IMR-90 (cell line): ENCODE results near the gene SLC1A5. TPM values are rescaled to one million over a fixed set of nuclear protein-coding genes. Genes with fewer than 3 reads are reported as not detected.
A peak's percentile ranks its signal among the peaks of the same experiment; 100 is the strongest.

Experiments
- ATAC-seq: fragments of 200-7000 bp; cut with Tn5 transposase; 2 replicates; pipeline ENCODE4 v1.9.1; 2020; ENCODE audit warnings: low read depth, mild to moderate bottlenecking, moderate library complexity
- BruUV-seq: library from RNA; stranded (reverse); fragments of 400-500 nt; replicated peaks from 2 replicates; lab custom pipeline; 2021; lab: Mats Ljungman, UMichigan
- CTCF ChIA-PET: fragments of 300-600 bp; formaldehyde crosslinking; extraction: SDS; loops from one replicate; lab custom pipeline; 2021; ENCODE audit warnings: antibody characterized with exemption; lab: Yijun Ruan, JAX
- POLR2A ChIA-PET: fragments of 300-600 bp; sonication (Branson Sonifier 250); formaldehyde crosslinking; loops from one replicate; lab custom pipeline; 2022; ENCODE audit warnings: antibody characterized with exemption; ENCODE audit not compliant: unreplicated experiment; lab: Charles Lee
- DNase-seq: peaks from one replicate; pipeline ENCODE4 v3.0.0; 2013
- H2AFZ ChIP-seq: replicated peaks from 2 replicates; pipeline ENCODE3; 2013; ENCODE audit warnings: low read length, mild to moderate bottlenecking; ENCODE audit not compliant: poor library complexity
- H2AK5ac ChIP-seq: 2 replicates; pipeline ENCODE4 v1.6.1; 2013; ENCODE audit warnings: low read depth, low read length, inconsistent platforms
- H2AK9ac ChIP-seq: replicated peaks from 2 replicates; pipeline ENCODE3; 2013; ENCODE audit warnings: mild to moderate bottlenecking, low read depth, low read length, moderate library complexity; ENCODE audit not compliant: poor library complexity
- H2BK120ac ChIP-seq: 2 replicates; pipeline ENCODE4 v1.6.1; 2013; ENCODE audit warnings: low read depth, low read length, inconsistent platforms
- H2BK15ac ChIP-seq: 3 replicates; pipeline ENCODE4 v1.6.1; 2013; ENCODE audit warnings: low read depth, low read length, inconsistent platforms
- H2BK20ac ChIP-seq: 2 replicates; pipeline ENCODE4 v1.6.1; 2013; ENCODE audit warnings: low read depth, mild to moderate bottlenecking, inconsistent platforms, low read length, moderate library complexity
- H2BK5ac ChIP-seq: 2 replicates; pipeline ENCODE4 v1.6.1; 2013; ENCODE audit warnings: mild to moderate bottlenecking, low read depth, low read length, inconsistent platforms; ENCODE audit not compliant: poor library complexity, severe bottlenecking
- H3K14ac ChIP-seq: replicated peaks from 2 replicates; pipeline ENCODE4 v1.6.1; 2013; ENCODE audit warnings: low read depth, low read length, inconsistent platforms
- H3K18ac ChIP-seq: 2 replicates; pipeline ENCODE4 v1.6.1; 2013; ENCODE audit warnings: low read depth, low read length, control low read depth
- H3K23ac ChIP-seq: 2 replicates; pipeline ENCODE4 v1.6.1; 2013; ENCODE audit warnings: low read depth, low read length, inconsistent platforms
- H3K27ac ChIP-seq: 2 replicates; pipeline ENCODE4 v1.5.1; 2013; ENCODE audit warnings: mild to moderate bottlenecking, control low read depth, low read length; ENCODE audit not compliant: insufficient read depth
- H3K27me3 ChIP-seq: 2 replicates; pipeline ENCODE4 v1.6.1; 2013; ENCODE audit warnings: low read length; ENCODE audit not compliant: control insufficient read depth, insufficient read depth
- H3K36me3 ChIP-seq: 2 replicates; pipeline ENCODE4 v1.6.1; 2013; ENCODE audit warnings: low read length, mixed read lengths; ENCODE audit not compliant: control insufficient read depth, insufficient read depth
- H3K4ac ChIP-seq: 2 replicates; pipeline ENCODE4 v1.6.1; 2013; ENCODE audit warnings: low read depth, low read length, inconsistent platforms
- H3K4me1 ChIP-seq: 2 replicates; pipeline ENCODE4 v1.6.1; 2013; ENCODE audit warnings: low read length, mixed read lengths; ENCODE audit not compliant: control insufficient read depth, insufficient read depth
- H3K4me2 ChIP-seq: 2 replicates; pipeline ENCODE4 v1.6.1; 2013; ENCODE audit warnings: low read depth, mild to moderate bottlenecking, control low read depth, low read length, moderate library complexity
- H3K4me3 ChIP-seq: 2 replicates; pipeline ENCODE4 v1.5.1; 2013; ENCODE audit warnings: low read depth, mild to moderate bottlenecking, control low read depth, low read length, moderate library complexity; ENCODE audit not compliant: insufficient read depth
- H3K56ac ChIP-seq: 2 replicates; pipeline ENCODE4 v1.6.1; 2013; ENCODE audit warnings: low read length, inconsistent platforms; ENCODE audit not compliant: insufficient read depth; ENCODE audit errors: extremely low read depth
- H3K79me1 ChIP-seq, 2 experiments: 2 replicates each; pipeline ENCODE4 v1.6.1; 2013; ENCODE audit warnings: low read length in 2 of 2, inconsistent platforms in 1 of 2, low read depth in 1 of 2
- H3K9ac ChIP-seq: 2 replicates; pipeline ENCODE4 v1.6.1; 2013; ENCODE audit warnings: low read depth, low read length, control low read depth
- H3K9me1 ChIP-seq: 2 replicates; pipeline ENCODE4 v1.6.1; 2013; ENCODE audit warnings: low read length, inconsistent platforms; ENCODE audit not compliant: insufficient read depth
- H3K9me3 ChIP-seq: 2 replicates; pipeline ENCODE4 v1.6.1; 2013; ENCODE audit warnings: low read length; ENCODE audit not compliant: control insufficient read depth, insufficient read depth
- H4K20me1 ChIP-seq: 2 replicates; pipeline ENCODE4 v1.6.1; 2013; ENCODE audit warnings: low read length, inconsistent platforms; ENCODE audit not compliant: insufficient read depth
- H4K5ac ChIP-seq: 2 replicates; pipeline ENCODE4 v1.6.1; 2013; ENCODE audit warnings: mild to moderate bottlenecking, low read depth, low read length, control low read depth
- H4K8ac ChIP-seq, 2 experiments: 2 replicates each; pipeline ENCODE4 v1.6.1; 2013; ENCODE audit warnings: low read depth in 2 of 2, low read length in 2 of 2, control low read depth in 1 of 2, inconsistent platforms in 1 of 2
- H4K91ac ChIP-seq: 2 replicates; pipeline ENCODE4 v1.6.1; 2013; ENCODE audit warnings: low read depth, low read length, inconsistent platforms; ENCODE audit not compliant: insufficient read depth
- CEBPB ChIP-seq: IDR thresholded peaks from 2 replicates; pipeline ENCODE4 v1.6.1; 2012; ENCODE audit warnings: low read depth, low read length, improper control_type of control experiment
- CTCF ChIP-seq: conservative IDR thresholded peaks from 2 replicates; pipeline ENCODE4 v1.5.1; 2012; ENCODE audit warnings: mild to moderate bottlenecking, low read depth, low read length, improper control_type of control experiment
- FOS ChIP-seq: fragments of 150-350 bp; IDR thresholded peaks from 2 replicates; pipeline ENCODE4 v1.6.1; 2016; ENCODE audit warnings: low read depth, low read length
- MAFK ChIP-seq: IDR thresholded peaks from 2 replicates; pipeline ENCODE4 v1.6.1; 2012; ENCODE audit warnings: low read depth, low read length, improper control_type of control experiment
- NFE2L2 ChIP-seq: fragments of 150-350 bp; IDR thresholded peaks from 2 replicates; pipeline ENCODE4 v1.6.1; 2016; ENCODE audit warnings: low read depth, mild to moderate bottlenecking, low read length
- RCOR1 ChIP-seq: IDR thresholded peaks from 2 replicates; pipeline ENCODE4 v1.6.1; 2012; ENCODE audit warnings: mild to moderate bottlenecking, low read length, improper control_type of control experiment; ENCODE audit not compliant: insufficient replicate concordance
- SMC3 ChIP-seq: fragments of 150-350 bp; IDR thresholded peaks from 2 replicates; pipeline ENCODE4 v1.6.1; 2016; ENCODE audit warnings: low read depth, mild to moderate bottlenecking, antibody characterized with exemption, low read length, moderate library complexity
- USF2 ChIP-seq: fragments of 150-350 bp; IDR thresholded peaks from 2 replicates; pipeline ENCODE4 v1.6.1; 2017; ENCODE audit warnings: mild to moderate bottlenecking, antibody characterized with exemption, low read length, low read depth
- WGBS, 2 experiments: methylation state at CpG; one replicate each; pipeline versions ENCODE4 v1.1.5 to v1.1.7; 2013; ENCODE audit warnings: missing lambda C conversion rate in 2 of 2; ENCODE audit not compliant: insufficient read length in 1 of 2; ENCODE audit errors: extremely low coverage in 2 of 2; 5-methylcytosine and 5-hydroxymethylcytosine counted together
- dilution Hi-C: fragments of 300-500 bp; cut with HindIII; formaldehyde crosslinking; loops from one replicate; pipeline ENCODE4 v1.14.3; 2018; ENCODE audit warnings: low sequenced_read_pairs; ENCODE audit not compliant: unreplicated experiment
- in situ Hi-C: fragments of 300-500 bp; cut with MboI; formaldehyde crosslinking; loops from 3 replicates; pipeline ENCODE4 v1.14.3; 2019; ENCODE audit warnings: low sequenced_read_pairs, inconsistent platforms, mixed read lengths
- intact Hi-C: fragments of 100-400 bp; cut with micrococcal nuclease; formaldehyde crosslinking; loops from 2 replicates; pipeline ENCODE4 v1.10.0; 2022
- polyA plus RNA-seq, 3 experiments: library from polyadenylated mRNA; depleted of rRNA; stranded (reverse); fragments of >200 nt; gene quantifications; 2 replicates each; pipeline ENCODE4 v1.2.3, GENCODE V29; 2012; ENCODE audit warnings: low replicate concordance in 1 of 3
- total RNA-seq: library from RNA; depleted of rRNA; stranded (reverse); fragments of >200 nt; gene quantifications from 2 replicates; pipeline ENCODE4 v1.2.3, GENCODE V29; 2012

The SLC1A5 gene
- total and polyA plus RNA-seq, 2 of the 4 experiments (the other 2 are of a cell fraction), result 142 to 171 TPM

- Histone ChIP-seq H2BK120ac (no peak overlapping the region), H3K9me1 (peaks cover 16% of the 10 kb centered on the region), H2BK15ac (no peak overlapping the region), H3K23ac (no peak overlapping the region), H3K79me1 (peaks cover 0 to 35% of the 10 kb centered on the region in 2 experiments; a peak in 2 of 4 replicates), H2AFZ (no peak overlapping the region), H3K36me3 (peaks cover 10% of the 10 kb centered on the region), H3K27ac (no peak overlapping the region), H3K4me1 (peaks cover 9% of the 10 kb centered on the region), H3K27me3 (no peaks in the 10 kb centered on the region), H4K5ac (no peak overlapping the region), H3K56ac (no peak overlapping the region), H4K8ac (no peak overlapping the region), H2AK5ac (peak overlapping the region; percentile 20; the same call in 1 of the 2 replicates), H3K4me2 (no peak overlapping the region), H4K20me1 (peaks cover 29% of the 10 kb centered on the region), H2BK5ac (no peak overlapping the region), H3K4ac (no peak overlapping the region; the same call in 1 of the 2 replicates), H3K14ac (no peak overlapping the region), H3K9me3 (no peaks in the 10 kb centered on the region), H4K91ac (no peak overlapping the region), H3K4me3 (no peak overlapping the region), H2AK9ac (no peak overlapping the region), H2BK20ac (no peak overlapping the region), H3K9ac (no peak overlapping the region), H3K18ac (no peak overlapping the region)
- DNase-seq (no peak), ATAC-seq (no peak)
- dilution Hi-C loops, result no loop called here
- 98% methylated on average over 5 of the region's 8 CpGs; no CpG with 5 or more reads in 1 of the 2 experiments for WGBS, 2 experiments
- ChIA-PET CTCF (interaction anchor here (0.8 kb wide), 1 partner anchor 201 kb away, joined by 5 read pairs; no protein-coding TSS in a partner anchor), POLR2A (no interaction called here)
- no peak for TF ChIP-seq RCOR1
- no peak for TF ChIP-seq FOS
- no peak for TF ChIP-seq MAFK
- no peak for TF ChIP-seq NFE2L2
- no peak for TF ChIP-seq USF2
- no peak for TF ChIP-seq CEBPB
- no peak for TF ChIP-seq CTCF
- no peak for TF ChIP-seq SMC3
- no TSS peak for BruUV-seq
- intact Hi-C loops, result no loop called here
- in situ Hi-C loops, result loop anchor here (10.0 kb wide), 1 partner anchor 55 kb away; no protein-coding TSS in a partner anchor
These were observed 977 bp upstream of the SLC1A5 start for GRCh38 chr19:46789371-46789770.
